ENCODE results near the gene CARHSP1.
A peak's percentile ranks its signal among the peaks of the same experiment; 100 is the strongest.

The CARHSP1 gene

GRCh38 chr16:8908810-8909468 is 40.1 kb upstream of the CARHSP1 start:
- H3K4me3 ChIP-seq (ENCODE audit: low read depth, low read length), result no peak overlapping the region
- no peak for TF ChIP-seq CTCF (conservative IDR thresholded peaks at IDR 0.05; ENCODE audit: low read depth, low read length)
- no peak for DNase-seq (ENCODE audit: low read depth)

GRCh38 chr16:8907096-8907495 is 38.3 kb upstream of the CARHSP1 start:
- no peak overlapping the region for H3K4me3 ChIP-seq (ENCODE audit: low read depth, low read length)
- DNase-seq (ENCODE audit: low read depth), result no peak
- TF ChIP-seq CTCF (conservative IDR thresholded peaks at IDR 0.05; ENCODE audit: low read depth, low read length), result no peak

- TF ChIP-seq CTCF (conservative IDR thresholded peaks at IDR 0.05; ENCODE audit: low read depth, low read length), result peak; percentile 59
- H3K4me3 ChIP-seq (ENCODE audit: low read depth, low read length), result no peak overlapping the region
- no peak for DNase-seq (ENCODE audit: low read depth)
Observed at GRCh38 chr16:8905795-8906591, 37.2 kb upstream of the CARHSP1 start.

- H3K4me3 ChIP-seq (ENCODE audit: low read depth, low read length), result no peak overlapping the region
- DNase-seq (ENCODE audit: low read depth), result peak; percentile 75
- TF ChIP-seq CTCF (conservative IDR thresholded peaks at IDR 0.05; ENCODE audit: low read depth, low read length), result peak; percentile 76
Observed at GRCh38 chr16:8905168-8905762, 36.5 kb upstream of the CARHSP1 start.

- H3K4me3 ChIP-seq (ENCODE audit: low read depth, low read length), result no peak overlapping the region
- no peak for DNase-seq (ENCODE audit: low read depth)
- TF ChIP-seq CTCF (conservative IDR thresholded peaks at IDR 0.05; ENCODE audit: low read depth, low read length), result no peak
Observed at GRCh38 chr16:8904018-8904430, 35.2 kb upstream of the CARHSP1 start.

GRCh38 chr16:8903004-8903403 is 34.2 kb upstream of the CARHSP1 start:
- no peak overlapping the region for H3K4me3 ChIP-seq (ENCODE audit: low read depth, low read length)
- TF ChIP-seq CTCF (conservative IDR thresholded peaks at IDR 0.05; ENCODE audit: low read depth, low read length), result no peak
- no peak for DNase-seq (ENCODE audit: low read depth)
